Pulmonary artery endothelial cell (primary cell): Measurements from ENCODE around the gene DNAJB12. TPM values are rescaled to one million over a fixed set of nuclear protein-coding genes. Genes with fewer than 3 reads are reported as not detected.

ENCODE experiments used
- DNase-seq: peaks from one replicate; pipeline ENCODE4 v3.0.0-alpha.2; 2011; ENCODE audit warnings: low read depth, low spot score
- total RNA-seq: library from RNA; depleted of rRNA; stranded (reverse); fragments of >200 nt; gene quantifications from 2 replicates; pipeline ENCODE4 v1.2.3, GENCODE V29; 2014

Gene DNAJB12
- total RNA-seq, 1 donor from 2014 or later, result 26.2 TPM

GRCh38 chr10:72295330-72295910 lies 59.3 kb downstream of the DNAJB12 start:
- no peak for DNase-seq

GRCh38 chr10:72292223-72292691 lies 62.5 kb downstream of the DNAJB12 start:
- DNase-seq, result no peak

- no peak for DNase-seq
Observed at GRCh38 chr10:72291019-72291532, 63.6 kb downstream of the DNAJB12 start.

GRCh38 chr10:72285972-72286521 lies 68.7 kb downstream of the DNAJB12 start:
- DNase-seq, result no peak

GRCh38 chr10:72283131-72283530 lies 71.6 kb downstream of the DNAJB12 start:
- no peak for DNase-seq

Other genes starting within 250 kb of the DNAJB12 start
- 48.9 and 59.8 TPM in 2 replicates for gene ANAPC16, start 138.9 kb downstream of the DNAJB12 start, total RNA-seq
- gene ASCC1, start 138.6 kb downstream of the DNAJB12 start, total RNA-seq, result 26.0 and 26.8 TPM in 2 replicates
- 133 and 170 TPM in 2 replicates for gene DDIT4, start 81.0 kb downstream of the DNAJB12 start, total RNA-seq